A549 (cell line): ENCODE data around the gene ZBTB45. TPM values are rescaled to one million over a fixed set of nuclear protein-coding genes. Genes with fewer than 3 reads are reported as not detected.
"Not testable (repeated sequence)": the region's sequence is repeated elsewhere in the genome, so short reads cannot be mapped to it uniquely, and the experiment has no call there.

Source experiments
- ATAC-seq, 2 experiments: fragments of 200-7000 bp in 1 of 2; fragments of >200 bp in 1 of 2; cut with Nextera tagmentation in 1 of 2; cut with Tn5 transposase in 1 of 2; 3 replicates each; pipeline versions ENCODE4 v1.8.0 to v1.9.1; 2018 to 2020; ENCODE audit warnings: mild to moderate bottlenecking in 1 of 2, moderate library complexity in 1 of 2
- CTCF ChIA-PET: fragments of 300-600 bp; sonication (Branson Sonifier 250); formaldehyde crosslinking; extraction: SDS; loops from one replicate; lab custom pipeline; 2021; ENCODE audit warnings: antibody characterized with exemption, inconsistent platforms; lab: Yijun Ruan, JAX
- POLR2A ChIA-PET: fragments of 350-600 bp; formaldehyde crosslinking; extraction: SDS; loops from one replicate; lab custom pipeline; 2021; ENCODE audit warnings: antibody characterized with exemption, inconsistent platforms; lab: Yijun Ruan, JAX
- DNase-seq, 2 experiments: peaks; one replicate each; pipeline versions ENCODE4 v3.0.0 to v3.0.0-alpha.2; 2011 to 2016; ENCODE audit warnings: low read depth in 1 of 2, low spot score in 1 of 2
- FAIRE-seq: peaks from 2 replicates; lab custom pipeline; 2011; peaks lifted over from hg19 to GRCh38; lab: Jason Lieb, UNC
- H3K27ac ChIP-seq, 2 experiments: fragments of >200 bp; sonication (Bioruptor Twin); formaldehyde crosslinking; 3 replicates each; pipeline ENCODE4 v1.5.1; 2016 to 2017
- H3K4me1 ChIP-seq: fragments of >200 bp; sonication (Bioruptor Twin); formaldehyde crosslinking; 3 replicates; pipeline ENCODE4 v1.6.1; 2016
- H3K4me2 ChIP-seq: fragments of >200 bp; sonication (Bioruptor Twin); formaldehyde crosslinking; 3 replicates; pipeline ENCODE4 v1.6.1; 2016
- H3K4me3 ChIP-seq: fragments of >200 bp; sonication (Bioruptor Twin); formaldehyde crosslinking; 3 replicates; pipeline ENCODE4 v1.5.1; 2016
- H3K9me3 ChIP-seq: fragments of >200 bp; sonication (Bioruptor Twin); formaldehyde crosslinking; 3 replicates; pipeline ENCODE4 v1.6.1; 2016
- CHD4 ChIP-seq: fragments of 200-600 bp; sonication (generic); IDR thresholded peaks from 2 replicates; pipeline ENCODE4 v1.6.1; 2016; ENCODE audit warnings: antibody characterized with exemption, mild to moderate bottlenecking, borderline replicate concordance
- ESRRA ChIP-seq: fragments of 150-350 bp; IDR thresholded peaks from 2 replicates; pipeline ENCODE4 v1.6.1; 2014; ENCODE audit warnings: mild to moderate bottlenecking, low read length, borderline replicate concordance
- HDAC2 ChIP-seq: fragments of 200-600 bp; sonication (generic); IDR thresholded peaks from 2 replicates; pipeline ENCODE4 v1.6.1; 2016
- HOXA7 ChIP-seq: fragments of 250-450 bp; sonication (Bioruptor Pico); IDR thresholded peaks from 2 replicates; pipeline ENCODE4 v1.5.0; 2020; ENCODE audit warnings: mild to moderate bottlenecking, moderate library complexity
- HOXB5 ChIP-seq: fragments of 250-450 bp; sonication (Bioruptor Pico); IDR thresholded peaks from 2 replicates; pipeline ENCODE4 v1.5.0; 2020; ENCODE audit warnings: mild to moderate bottlenecking, moderate library complexity
- MAZ ChIP-seq: fragments of 150-350 bp; IDR thresholded peaks from 2 replicates; pipeline ENCODE4 v1.6.1; 2014; ENCODE audit warnings: antibody characterized with exemption, low read depth, low read length, borderline replicate concordance
- NPAS2 ChIP-seq: fragments of 250-450 bp; sonication (Bioruptor Pico); IDR thresholded peaks from 2 replicates; pipeline ENCODE4 v1.8.0; 2022; ENCODE audit warnings: mild to moderate bottlenecking, moderate library complexity, borderline replicate concordance
- RCOR1 ChIP-seq: fragments of 150-350 bp; IDR thresholded peaks from 2 replicates; pipeline ENCODE4 v1.6.1; 2014; ENCODE audit warnings: antibody characterized with exemption, low read length, low read depth
- REST ChIP-seq: fragments of 200-600 bp; sonication (generic); IDR thresholded peaks from 2 replicates; pipeline ENCODE4 v1.6.1; 2016; ENCODE audit warnings: antibody characterized with exemption, mild to moderate bottlenecking, moderate library complexity
- RFX5 ChIP-seq: fragments of 450-650 bp; IDR thresholded peaks from 2 replicates; pipeline ENCODE4 v1.7.1; 2014; ENCODE audit warnings: antibody characterized with exemption, mild to moderate bottlenecking, moderate library complexity
- RNF2 ChIP-seq: fragments of 200-600 bp; sonication (generic); IDR thresholded peaks from 2 replicates; pipeline ENCODE4 v1.6.1; 2016; ENCODE audit warnings: low read depth, mild to moderate bottlenecking, antibody characterized with exemption, moderate library complexity, borderline replicate concordance
- SMC3 ChIP-seq: fragments of >200 bp; sonication (Bioruptor Twin); formaldehyde crosslinking; IDR thresholded peaks from 3 replicates; pipeline ENCODE4 v1.6.1; 2018; ENCODE audit warnings: inconsistent platforms
- SREBF2 ChIP-seq: fragments of 450-650 bp; IDR thresholded peaks from 2 replicates; pipeline ENCODE4 v1.6.1; 2014; ENCODE audit warnings: mild to moderate bottlenecking, moderate library complexity
- TP53 ChIP-seq: fragments of 250-450 bp; sonication (Bioruptor Pico); IDR thresholded peaks from 2 replicates; pipeline ENCODE4 v1.5.0; 2021; ENCODE audit warnings: mild to moderate bottlenecking, moderate library complexity
- USF2 ChIP-seq: fragments of 450-650 bp; IDR thresholded peaks from 2 replicates; pipeline ENCODE4 v1.6.1; 2014; ENCODE audit warnings: antibody characterized with exemption
- ZFP36 ChIP-seq: fragments of 450-650 bp; IDR thresholded peaks from 2 replicates; pipeline ENCODE4 v1.6.1; 2014; ENCODE audit warnings: borderline replicate concordance; ENCODE audit not compliant: partially characterized antibody
- ZSCAN20 ChIP-seq: fragments of 250-450 bp; sonication (Bioruptor Pico); IDR thresholded peaks from 2 replicates; pipeline ENCODE4 v1.8.0; 2022; ENCODE audit warnings: mild to moderate bottlenecking, moderate library complexity
- WGBS: methylation state at CpG from one replicate; pipeline ENCODE4 v1.1.6; 2017; ENCODE audit errors: missing lambda C conversion rate; 5-methylcytosine and 5-hydroxymethylcytosine counted together
- polyA plus RNA-seq, 4 experiments: library from polyadenylated mRNA; depleted of rRNA in 3 of 4; stranded (reverse); fragments of >200 nt; fragmentation: RNase III in 1 of 4; extraction: RNeasy Plus Mini Kit Qiagen cat#74134 plus additional on column Dnase treatment in 1 of 4; gene quantifications; 2 replicates in 3 of 4; 3 replicates in 1 of 4; pipeline ENCODE4 v1.2.3, GENCODE V29; 2011 to 2017
- TF ChIP-seq, protein P1 (sequence below): fragments of >200 bp; sonication (Bioruptor Twin); formaldehyde crosslinking; IDR thresholded peaks from 3 replicates; pipeline ENCODE4 v1.6.1; 2016
- TF ChIP-seq, protein P2 (sequence below): fragments of >200 bp; sonication (Bioruptor Twin); formaldehyde crosslinking; IDR thresholded peaks from 3 replicates; pipeline ENCODE4 v1.5.1; 2016

The ZBTB45 gene
- polyA plus RNA-seq, 2 of the 4 experiments (the other 2 are of a cell fraction) = 6.4 to 13.4 TPM

DNA sequence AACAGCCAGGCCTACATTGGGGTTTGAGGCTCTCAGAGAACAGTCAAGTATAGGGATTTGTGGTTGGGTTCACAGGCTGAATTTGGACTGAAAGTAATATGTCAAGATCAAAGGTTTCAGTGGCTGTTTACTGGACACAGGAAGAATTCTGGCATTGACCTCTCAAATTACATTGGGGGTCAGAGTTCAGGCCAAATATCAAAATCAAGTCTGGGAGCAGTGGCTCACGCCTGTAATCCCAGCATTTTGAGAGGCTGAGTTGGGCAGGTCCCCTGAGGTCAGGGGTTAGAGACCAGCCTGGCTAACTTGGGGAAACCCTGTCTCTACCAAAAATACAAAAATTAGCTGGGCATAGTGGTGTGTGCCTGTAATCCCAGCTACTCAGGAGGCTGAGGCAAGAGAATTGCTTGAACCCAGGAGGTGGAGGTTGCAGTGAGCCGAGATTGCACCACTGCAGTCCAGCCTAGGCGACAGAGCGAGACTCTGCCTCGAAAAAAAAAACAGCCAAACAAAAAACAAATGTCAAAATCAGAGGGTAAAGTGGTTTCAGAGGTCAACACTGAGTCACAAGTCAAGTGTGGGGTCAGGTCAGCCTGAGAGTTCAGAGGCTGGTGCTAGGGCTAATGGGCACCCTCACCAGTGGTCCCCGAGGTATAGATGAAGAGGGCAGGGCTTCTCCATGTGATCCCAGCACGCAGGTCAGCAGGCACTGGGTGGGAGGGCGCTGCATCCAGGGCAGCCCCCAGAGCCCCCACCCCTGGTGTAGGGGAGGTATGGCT, 9.3 kb downstream of the ZBTB45 start:
- no peak for TF ChIP-seq ZSCAN20 (CRISPR knock-in tag)
- no peak for FAIRE-seq

GRCh38 chr19:58509731-58510083, 9.9 kb downstream of the ZBTB45 start:
- no peak overlapping the region for H3K27ac ChIP-seq
- no peak for ATAC-seq
- H3K4me2 ChIP-seq = no peak overlapping the region
- no peak for FAIRE-seq
- TF ChIP-seq RCOR1 (no peak), HOXB5 (CRISPR knock-in tag) (no peak), ESRRA (no peak), SREBF2 (no peak), USF2 (no peak), TP53 (CRISPR knock-in tag) (no peak), ZFP36 (no peak), REST (no peak), RNF2 (no peak), SMC3 (no peak), HDAC2 (no peak), HOXA7 (CRISPR knock-in tag) (no peak), NPAS2 (CRISPR knock-in tag) (no peak), MAZ (no peak), CHD4 (no peak), RFX5 (no peak), ZSCAN20 (CRISPR knock-in tag) (no peak)
- TF ChIP-seq, protein P1, sequence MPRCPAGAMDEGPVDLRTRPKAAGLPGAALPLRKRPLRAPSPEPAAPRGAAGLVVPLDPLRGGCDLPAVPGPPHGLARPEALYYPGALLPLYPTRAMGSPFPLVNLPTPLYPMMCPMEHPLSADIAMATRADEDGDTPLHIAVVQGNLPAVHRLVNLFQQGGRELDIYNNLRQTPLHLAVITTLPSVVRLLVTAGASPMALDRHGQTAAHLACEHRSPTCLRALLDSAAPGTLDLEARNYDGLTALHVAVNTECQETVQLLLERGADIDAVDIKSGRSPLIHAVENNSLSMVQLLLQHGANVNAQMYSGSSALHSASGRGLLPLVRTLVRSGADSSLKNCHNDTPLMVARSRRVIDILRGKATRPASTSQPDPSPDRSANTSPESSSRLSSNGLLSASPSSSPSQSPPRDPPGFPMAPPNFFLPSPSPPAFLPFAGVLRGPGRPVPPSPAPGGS = no peak
- TF ChIP-seq, protein P2, sequence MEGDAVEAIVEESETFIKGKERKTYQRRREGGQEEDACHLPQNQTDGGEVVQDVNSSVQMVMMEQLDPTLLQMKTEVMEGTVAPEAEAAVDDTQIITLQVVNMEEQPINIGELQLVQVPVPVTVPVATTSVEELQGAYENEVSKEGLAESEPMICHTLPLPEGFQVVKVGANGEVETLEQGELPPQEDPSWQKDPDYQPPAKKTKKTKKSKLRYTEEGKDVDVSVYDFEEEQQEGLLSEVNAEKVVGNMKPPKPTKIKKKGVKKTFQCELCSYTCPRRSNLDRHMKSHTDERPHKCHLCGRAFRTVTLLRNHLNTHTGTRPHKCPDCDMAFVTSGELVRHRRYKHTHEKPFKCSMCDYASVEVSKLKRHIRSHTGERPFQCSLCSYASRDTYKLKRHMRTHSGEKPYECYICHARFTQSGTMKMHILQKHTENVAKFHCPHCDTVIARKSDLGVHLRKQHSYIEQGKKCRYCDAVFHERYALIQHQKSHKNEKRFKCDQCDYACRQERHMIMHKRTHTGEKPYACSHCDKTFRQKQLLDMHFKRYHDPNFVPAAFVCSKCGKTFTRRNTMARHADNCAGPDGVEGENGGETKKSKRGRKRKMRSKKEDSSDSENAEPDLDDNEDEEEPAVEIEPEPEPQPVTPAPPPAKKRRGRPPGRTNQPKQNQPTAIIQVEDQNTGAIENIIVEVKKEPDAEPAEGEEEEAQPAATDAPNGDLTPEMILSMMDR = no peak
- H3K4me3 ChIP-seq = no peak overlapping the region
- no peaks in the 10 kb centered on the region for H3K9me3 ChIP-seq
- peaks cover 9% of the 10 kb centered on the region; the same call in 2 of the 3 replicates for H3K4me1 ChIP-seq
- ChIA-PET POLR2A (no interaction called here), CTCF (interaction anchor here (0.6 to 10.5 kb wide), 4 partner anchors 10 to 72 kb away, joined by 3 to 113 read pairs (median 4); partner anchors contain the start of gene ZBTB45)
- no peak for DNase-seq
- 89% methylated on average over 11 of the region's 11 CpGs for WGBS

More for the DNA sequence above, 9.3 kb downstream of the ZBTB45 start:
- ATAC-seq = no peak
- Histone ChIP-seq H3K27ac (no peak overlapping the region), H3K4me3 (no peak overlapping the region), H3K4me1 (peaks cover 6% of the 10 kb centered on the region; the same call in 2 of the 3 replicates), H3K9me3 (no peaks in the 10 kb centered on the region), H3K4me2 (no peak overlapping the region)
- WGBS = 78% methylated on average over 7 of the region's 8 CpGs
- no peak for DNase-seq
- CTCF ChIA-PET = interaction anchor here (1.4 to 10.5 kb wide), 2 partner anchors 9 kb away, joined by 5 to 113 read pairs; partner anchors contain the start of gene ZBTB45
- POLR2A ChIA-PET = interaction anchor here (1.8 kb wide), 1 partner anchor 9 kb away, joined by 9 read pairs; the partner anchor contains the start of gene ZBTB45

DNA sequence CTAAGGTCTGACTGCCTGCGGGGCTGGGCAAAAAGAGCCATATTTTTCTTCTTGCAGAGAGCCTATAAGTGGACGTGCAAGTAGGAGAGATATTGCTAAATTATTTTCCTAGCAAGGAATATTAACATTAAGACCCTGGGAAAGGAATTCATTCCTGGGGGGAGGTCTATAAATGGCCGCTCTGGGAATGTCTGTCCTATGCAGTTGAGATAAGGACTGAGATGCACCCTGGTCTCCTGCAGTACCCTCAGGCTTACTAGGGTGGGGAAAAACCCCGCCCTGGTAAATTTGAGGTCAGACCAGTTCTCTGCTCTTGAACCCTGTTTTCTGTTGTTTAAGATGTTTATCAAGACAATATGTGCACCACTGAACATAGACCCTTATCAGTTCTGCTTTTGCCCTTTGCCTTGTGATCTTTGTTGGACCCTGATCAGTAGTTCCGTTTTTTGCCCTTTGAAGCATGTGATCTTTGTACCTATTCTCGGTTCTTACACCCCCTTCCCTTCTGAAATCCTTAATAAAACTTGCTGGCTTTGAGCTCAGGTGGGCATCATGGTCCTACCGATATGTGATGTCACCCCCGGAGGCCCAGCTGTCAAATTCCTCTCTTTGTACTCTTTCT, 11.9 kb downstream of the ZBTB45 start:
- H3K4me1 ChIP-seq, ATAC-seq, DNase-seq, H3K4me3 ChIP-seq, H3K4me2 ChIP-seq, FAIRE-seq, POLR2A ChIA-PET, H3K27ac ChIP-seq, H3K9me3 ChIP-seq: not testable (repeated sequence)
- CTCF ChIA-PET = interaction anchor here (1.2 to 10.5 kb wide), 3 partner anchors 8 to 12 kb away, joined by 3 to 113 read pairs (median 4); partner anchors contain the start of gene ZBTB45
- WGBS = 60% methylated on average over 7 of the region's 8 CpGs
